Trophoblast cell (in vitro differentiated cells and primary cell): ENCODE data around the gene NOL6.
"Not testable (repeated sequence)": the region's sequence is repeated elsewhere in the genome, so short reads cannot be mapped to it uniquely, and the experiment has no call there.

ENCODE experiments used
- DNase-seq, 2 donors: peaks; one replicate each; pipeline ENCODE4 v3.0.0-alpha.2; 2016
- H2AFZ ChIP-seq: 2 replicates; pipeline ENCODE4 v1.6.1; 2013; ENCODE audit warnings: low read length, moderate library complexity, mild to moderate bottlenecking; ENCODE audit not compliant: insufficient read depth, poor library complexity
- H2AK5ac ChIP-seq: 2 replicates; pipeline ENCODE4 v1.6.1; 2013; ENCODE audit warnings: mild to moderate bottlenecking, low read length
- H2BK120ac ChIP-seq: 2 replicates; pipeline ENCODE4 v1.6.1; 2013; ENCODE audit warnings: low read length, mild to moderate bottlenecking, moderate library complexity; ENCODE audit not compliant: insufficient read depth, poor library complexity
- H2BK12ac ChIP-seq: 2 replicates; pipeline ENCODE4 v1.6.1; 2013; ENCODE audit warnings: mild to moderate bottlenecking, low read length, moderate library complexity
- H2BK5ac ChIP-seq: 2 replicates; pipeline ENCODE4 v1.6.1; 2013; ENCODE audit warnings: low read length, low read depth, moderate library complexity, mild to moderate bottlenecking; ENCODE audit not compliant: poor library complexity
- H3K14ac ChIP-seq: 2 replicates; pipeline ENCODE4 v1.6.1; 2013; ENCODE audit warnings: mild to moderate bottlenecking, low read length
- H3K18ac ChIP-seq: 2 replicates; pipeline ENCODE4 v1.6.1; 2013; ENCODE audit warnings: mild to moderate bottlenecking, low read length
- H3K23ac ChIP-seq: 2 replicates; pipeline ENCODE4 v1.6.1; 2013; ENCODE audit warnings: low read length
- H3K27ac ChIP-seq: 2 replicates; pipeline ENCODE4 v1.5.1; 2013; ENCODE audit warnings: low read depth, mild to moderate bottlenecking, inconsistent platforms, low read length, moderate library complexity
- H3K27me3 ChIP-seq: 2 replicates; pipeline ENCODE4 v1.6.1; 2013; ENCODE audit warnings: inconsistent platforms, mild to moderate bottlenecking, low read length, moderate library complexity; ENCODE audit not compliant: insufficient read depth
- H3K36me3 ChIP-seq, 2 experiments: 1 replicate in 1 of 2; 2 replicates in 1 of 2; pipeline ENCODE4 v1.6.1; 2013; ENCODE audit warnings: low read length in 2 of 2, mild to moderate bottlenecking in 2 of 2, moderate library complexity in 1 of 2; ENCODE audit not compliant: insufficient read depth in 2 of 2, control insufficient read depth in 1 of 2
- H3K4ac ChIP-seq: 2 replicates; pipeline ENCODE4 v1.6.1; 2013; ENCODE audit warnings: low read depth, mild to moderate bottlenecking, low read length, moderate library complexity
- H3K4me1 ChIP-seq, 2 experiments: 1 replicate in 1 of 2; 2 replicates in 1 of 2; pipeline ENCODE4 v1.6.1; 2013; ENCODE audit warnings: low read length in 2 of 2, mild to moderate bottlenecking in 2 of 2, moderate library complexity in 1 of 2; ENCODE audit not compliant: insufficient read depth in 2 of 2, control insufficient read depth in 1 of 2
- H3K4me2 ChIP-seq: 2 replicates; pipeline ENCODE4 v1.6.1; 2013; ENCODE audit warnings: inconsistent platforms, mild to moderate bottlenecking, low read length, moderate library complexity
- H3K4me3 ChIP-seq: 2 replicates; pipeline ENCODE4 v1.5.1; 2013; ENCODE audit warnings: mild to moderate bottlenecking, low read depth, low read length, inconsistent platforms
- H3K79me1 ChIP-seq: one replicate; pipeline ENCODE4 v1.6.1; 2013; ENCODE audit warnings: low read length
- H3K79me2 ChIP-seq: 2 replicates; pipeline ENCODE4 v1.6.1; 2013; ENCODE audit warnings: low read length, mild to moderate bottlenecking; ENCODE audit not compliant: control insufficient read depth, insufficient read depth, poor library complexity
- H3K9ac ChIP-seq: 2 replicates; pipeline ENCODE4 v1.6.1; 2013; ENCODE audit warnings: mild to moderate bottlenecking, low read length
- H3K9me3 ChIP-seq: 2 replicates; pipeline ENCODE4 v1.6.1; 2013; ENCODE audit warnings: low read depth, mild to moderate bottlenecking, control low read depth, inconsistent platforms, low read length; ENCODE audit not compliant: insufficient read depth
- H4K12ac ChIP-seq: 2 replicates; pipeline ENCODE4 v1.6.1; 2013; ENCODE audit warnings: low read depth, mild to moderate bottlenecking, low read length, moderate library complexity
- H4K8ac ChIP-seq: 2 replicates; pipeline ENCODE4 v1.6.1; 2013; ENCODE audit warnings: low read depth, mild to moderate bottlenecking, low read length, moderate library complexity
- H4K91ac ChIP-seq: one replicate; pipeline ENCODE4 v1.6.1; 2013; ENCODE audit warnings: low read depth, mild to moderate bottlenecking, low read length, moderate library complexity
- WGBS: extraction: QIAGEN DNeasy Blood & Tissue Kit; methylation state at CpG from one replicate; pipeline ENCODE4 v1.1.7; 2013; ENCODE audit warnings: missing lambda C conversion rate; ENCODE audit not compliant: insufficient read length, insufficient coverage; ENCODE audit errors: extremely low coverage; 5-methylcytosine and 5-hydroxymethylcytosine counted together

The NOL6 gene

DNA sequence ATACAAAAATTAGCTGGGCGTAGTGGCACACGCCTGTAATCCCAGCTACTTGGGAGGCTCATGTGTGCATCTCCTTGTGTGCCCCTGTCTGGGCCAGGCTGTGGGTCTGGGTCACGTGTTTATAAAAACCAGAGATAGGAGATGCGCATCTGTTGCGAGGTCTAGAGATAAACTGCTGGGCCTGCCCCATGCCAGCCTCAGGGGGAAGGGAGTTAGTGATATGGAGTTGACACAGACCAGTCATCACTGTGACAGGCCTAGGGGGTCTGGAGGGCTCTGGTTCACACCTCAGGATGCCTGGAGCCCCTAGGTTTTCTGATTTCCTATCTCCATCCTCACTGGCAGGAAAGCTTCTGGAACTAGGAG, 19.1 kb downstream of the NOL6 start:
- not testable (repeated sequence) for H3K14ac ChIP-seq, H4K12ac ChIP-seq, H3K18ac ChIP-seq, H2AK5ac ChIP-seq, H2BK12ac ChIP-seq, H3K79me1 ChIP-seq, H4K91ac ChIP-seq, H3K36me3 ChIP-seq, H3K4me1 ChIP-seq, H3K4ac ChIP-seq, H4K8ac ChIP-seq, H2BK120ac ChIP-seq, H3K23ac ChIP-seq, DNase-seq, H3K4me2 ChIP-seq, H3K9ac ChIP-seq, H3K27me3 ChIP-seq, H3K4me3 ChIP-seq, H2BK5ac ChIP-seq, H3K9me3 ChIP-seq, H3K79me2 ChIP-seq, H3K27ac ChIP-seq, H2AFZ ChIP-seq
- no CpG with 5 or more reads among the region's 5 CpGs for WGBS

- H3K9me3 ChIP-seq: no peaks in the 10 kb centered on the region
- no peaks in the 10 kb centered on the region for H3K27me3 ChIP-seq
- no peak for DNase-seq
Measured at GRCh38 chr9:33453999-33454660, 19.6 kb downstream of the NOL6 start.

GRCh38 chr9:33453286-33453860, 20.4 kb downstream of the NOL6 start:
- WGBS: no CpG with 5 or more reads among the region's 3 CpGs
- Histone ChIP-seq H2AK5ac (no peak overlapping the region), H2BK12ac (peak overlapping the region; percentile 23), H3K4me3 (no peak overlapping the region), H3K18ac (no peak overlapping the region), H3K4me2 (no peak overlapping the region), H2BK5ac (no peak overlapping the region), H2BK120ac (no peak overlapping the region), H3K79me2 (no peaks in the 10 kb centered on the region), H3K23ac (no peak overlapping the region), H3K9ac (no peak overlapping the region), H3K14ac (no peak overlapping the region), H3K36me3 (no peaks in the 10 kb centered on the region), H4K12ac (peak overlapping the region; percentile 24), H4K8ac (peak overlapping the region; percentile 47), H3K27ac (no peak overlapping the region), H3K9me3 (no peaks in the 10 kb centered on the region), H4K91ac (peak overlapping the region; percentile 20), H2AFZ (peak overlapping the region; percentile 46), H3K79me1 (peaks cover 2% of the 10 kb centered on the region), H3K27me3 (no peaks in the 10 kb centered on the region), H3K4ac (no peak overlapping the region), H3K4me1 (peaks cover 3 to 5% of the 10 kb centered on the region in 2 experiments)
- no peak for DNase-seq

More at GRCh38 chr9:33453999-33454660, 19.6 kb downstream of the NOL6 start:
- Histone ChIP-seq H3K36me3 (no peaks in the 10 kb centered on the region), H3K27ac (no peak overlapping the region), H4K12ac (no peak overlapping the region), H3K4me2 (no peak overlapping the region), H3K79me2 (no peaks in the 10 kb centered on the region), H2AK5ac (no peak overlapping the region), H2BK5ac (no peak overlapping the region), H3K14ac (no peak overlapping the region), H3K79me1 (peaks cover 2% of the 10 kb centered on the region), H3K4me1 (peaks cover 3 to 5% of the 10 kb centered on the region in 2 experiments), H3K18ac (no peak overlapping the region), H2BK120ac (no peak overlapping the region), H3K4ac (no peak overlapping the region), H2AFZ (no peak overlapping the region), H3K23ac (no peak overlapping the region), H4K91ac (no peak overlapping the region), H3K4me3 (no peak overlapping the region), H3K9ac (no peak overlapping the region), H4K8ac (no peak overlapping the region), H2BK12ac (no peak overlapping the region)
- WGBS: no CpG with 5 or more reads among the region's 11 CpGs

DNA sequence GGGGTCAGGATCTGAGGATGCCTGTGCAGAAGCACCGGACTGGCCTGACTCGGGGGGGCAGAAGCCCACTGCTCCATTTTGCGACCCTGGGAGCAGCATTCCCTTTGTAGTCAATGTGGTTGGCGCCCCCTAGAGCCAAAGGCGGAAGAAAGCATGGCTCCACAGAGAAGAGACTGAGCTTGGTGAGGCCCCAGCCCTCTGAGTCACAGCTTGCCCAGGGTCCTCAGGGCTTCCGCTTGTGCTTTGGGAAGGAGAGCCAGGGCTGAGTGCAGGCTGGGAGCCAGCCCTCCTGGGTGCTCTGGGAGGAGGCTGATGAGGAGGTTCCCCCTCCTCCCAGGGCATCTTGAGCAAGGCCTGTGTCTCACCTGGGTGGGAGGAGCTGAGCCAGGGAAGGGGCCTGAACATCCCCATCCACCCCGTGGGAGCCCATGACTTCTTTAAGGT, 20.9 kb downstream of the NOL6 start:
- H3K27ac ChIP-seq: no peak overlapping the region
- H3K79me2 ChIP-seq: no peaks in the 10 kb centered on the region
- peak overlapping the region; percentile 47 for H4K8ac ChIP-seq
- H3K18ac ChIP-seq: no peak overlapping the region
- H3K79me1 ChIP-seq: peaks cover 2% of the 10 kb centered on the region
- peak; percentile 49 to 76 for DNase-seq
- no peak overlapping the region for H3K23ac ChIP-seq
- peak overlapping the region; percentile 20 for H4K91ac ChIP-seq
- no peak overlapping the region for H3K9ac ChIP-seq
- no peaks in the 10 kb centered on the region for H3K9me3 ChIP-seq
- H2AK5ac ChIP-seq: no peak overlapping the region
- WGBS: no CpG with 5 or more reads among the region's 7 CpGs
- peaks cover 3% of the 10 kb centered on the region for H3K27me3 ChIP-seq
- no peak overlapping the region for H3K4me3 ChIP-seq
- no peak overlapping the region for H2BK120ac ChIP-seq
- H4K12ac ChIP-seq: peak overlapping the region; percentile 24
- H3K4me1 ChIP-seq: peaks cover 3 to 5% of the 10 kb centered on the region in 2 experiments
- no peak overlapping the region for H3K14ac ChIP-seq
- H3K4me2 ChIP-seq: no peak overlapping the region
- H3K4ac ChIP-seq: no peak overlapping the region
- H2BK5ac ChIP-seq: no peak overlapping the region
- no peaks in the 10 kb centered on the region for H3K36me3 ChIP-seq
- H2BK12ac ChIP-seq: peak overlapping the region; percentile 23
- peak overlapping the region; percentile 46 for H2AFZ ChIP-seq
